ENCODE results near the gene VPS37B. TPM values are rescaled to one million over a fixed set of nuclear protein-coding genes. Genes with fewer than 3 reads are reported as not detected.

Gene VPS37B
- total and polyA plus RNA-seq, 2 experiments from 2014 or later = 23.5 to 35.3 TPM

DNA sequence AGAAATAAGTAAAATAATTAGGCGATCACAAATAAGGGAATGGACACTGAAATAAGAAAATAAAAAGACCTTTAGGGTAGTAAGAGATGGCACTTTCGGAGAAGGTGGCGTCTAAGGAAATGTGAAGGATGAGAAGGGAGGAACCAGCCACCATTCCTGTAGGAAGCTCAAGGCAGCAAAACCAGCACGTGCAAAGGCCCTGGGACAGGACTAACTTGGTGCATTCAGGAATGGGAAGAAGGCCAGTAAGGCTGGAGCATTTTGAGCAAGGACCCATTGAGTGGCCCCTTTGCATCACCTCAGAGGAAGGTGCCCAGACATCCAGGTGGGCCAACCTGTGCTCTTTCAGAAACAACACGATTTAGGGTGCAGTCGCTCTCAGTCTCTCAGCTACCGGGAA, 738 bp upstream of the VPS37B start:
- Histone ChIP-seq H3K4me2 (peak overlapping the region; percentile 91), H2AFZ (peak overlapping the region; percentile 57), H3K79me2 (peaks cover 44% of the 10 kb centered on the region), H4K20me1 (ENCODE audit: insufficient read depth, poor library complexity, severe bottlenecking) (peaks cover 7% of the 10 kb centered on the region), H3K9me3 (ENCODE audit: low read depth) (no peaks in the 10 kb centered on the region), H3K4me1 (ENCODE audit: insufficient read depth) (peaks cover 24% of the 10 kb centered on the region), H3K36me3 (replicated peaks; ENCODE audit: insufficient read depth, low read depth) (no peaks in the 10 kb centered on the region), H3K9me2 (replicated peaks; ENCODE audit: insufficient read depth) (no peaks in the 10 kb centered on the region), H3K4me3 (no peak overlapping the region), H3K27ac (peak overlapping the region; percentile 91), H3K27me3 (no peaks in the 10 kb centered on the region)
- TF ChIP-seq CTCF (IDR thresholded peaks at IDR 0.05; ENCODE audit: poor library complexity) = no peak
- WGBS (ENCODE audit: low lambda C conversion rate, missing lambda C conversion rate) = 97% methylated on average over 7 of the region's 7 CpGs
- no peak for DNase-seq (ENCODE audit: low spot score)

GRCh38 chr12:122895320-122895703, 612 bp downstream of the VPS37B start:
- H3K27ac ChIP-seq = peak overlapping the region; percentile 91
- H3K4me1 ChIP-seq (ENCODE audit: insufficient read depth) = peaks cover 33% of the 10 kb centered on the region
- H3K9me2 ChIP-seq (replicated peaks; ENCODE audit: insufficient read depth) = no peaks in the 10 kb centered on the region
- no peaks in the 10 kb centered on the region for H3K36me3 ChIP-seq (replicated peaks; ENCODE audit: insufficient read depth, low read depth)
- peaks cover 10% of the 10 kb centered on the region for H4K20me1 ChIP-seq (ENCODE audit: insufficient read depth, poor library complexity, severe bottlenecking)
- no peak for DNase-seq (ENCODE audit: low spot score)
- 15% methylated on average over 8 of the region's 9 CpGs for WGBS (ENCODE audit: low lambda C conversion rate, missing lambda C conversion rate)
- TF ChIP-seq CTCF (IDR thresholded peaks at IDR 0.05; ENCODE audit: poor library complexity) (no peak), EZH2 (IDR thresholded peaks at IDR 0.05; ENCODE audit: borderline replicate concordance) (no peak), EZH2phosphoT487 (IDR thresholded peaks at IDR 0.05; ENCODE audit: low read depth, severe bottlenecking, unreplicated experiment) (no peak)
- peak overlapping the region; percentile 57 for H2AFZ ChIP-seq
- no peaks in the 10 kb centered on the region for H3K27me3 ChIP-seq
- H3K9me3 ChIP-seq (ENCODE audit: low read depth) = no peaks in the 10 kb centered on the region
- H3K79me2 ChIP-seq = peaks cover 58% of the 10 kb centered on the region
- H3K4me2 ChIP-seq = peak overlapping the region; percentile 91
- H3K4me3 ChIP-seq = peak overlapping the region; percentile 88

- H3K4me1 ChIP-seq (ENCODE audit: insufficient read depth) = peaks cover 33% of the 10 kb centered on the region
- 60% methylated on average over 15 of the region's 15 CpGs for WGBS (ENCODE audit: low lambda C conversion rate, missing lambda C conversion rate)
- H4K20me1 ChIP-seq (ENCODE audit: insufficient read depth, poor library complexity, severe bottlenecking) = peaks cover 10% of the 10 kb centered on the region
These were observed 1.5 kb downstream of the VPS37B start for GRCh38 chr12:122894193-122895121.

More at GRCh38 chr12:122894193-122895121, 1.5 kb downstream of the VPS37B start:
- H3K27ac ChIP-seq = peak overlapping the region; percentile 91
- TF ChIP-seq EZH2phosphoT487 (IDR thresholded peaks at IDR 0.05; ENCODE audit: low read depth, severe bottlenecking, unreplicated experiment) (no peak), CTCF (IDR thresholded peaks at IDR 0.05; ENCODE audit: poor library complexity) (no peak), EZH2 (IDR thresholded peaks at IDR 0.05; ENCODE audit: borderline replicate concordance) (no peak)
- DNase-seq (ENCODE audit: low spot score) = no peak
- H3K9me3 ChIP-seq (ENCODE audit: low read depth) = no peaks in the 10 kb centered on the region
- H3K36me3 ChIP-seq (replicated peaks; ENCODE audit: insufficient read depth, low read depth) = no peaks in the 10 kb centered on the region
- peak overlapping the region; percentile 88 for H3K4me3 ChIP-seq
- no peaks in the 10 kb centered on the region for H3K9me2 ChIP-seq (replicated peaks; ENCODE audit: insufficient read depth)
- peak overlapping the region; percentile 91 for H3K4me2 ChIP-seq
- H2AFZ ChIP-seq = no peak overlapping the region
- H3K27me3 ChIP-seq = no peaks in the 10 kb centered on the region
- peaks cover 66% of the 10 kb centered on the region for H3K79me2 ChIP-seq

Data from hepatocyte (in vitro differentiated cells).